ENCODE results near the gene DNAI4. TPM values are rescaled to one million over a fixed set of nuclear protein-coding genes. Genes with fewer than 3 reads are reported as not detected.

The DNAI4 gene
- total and polyA plus RNA-seq, 10 donors, result 0.78 to 8.1 (median 4.9) TPM

DNA sequence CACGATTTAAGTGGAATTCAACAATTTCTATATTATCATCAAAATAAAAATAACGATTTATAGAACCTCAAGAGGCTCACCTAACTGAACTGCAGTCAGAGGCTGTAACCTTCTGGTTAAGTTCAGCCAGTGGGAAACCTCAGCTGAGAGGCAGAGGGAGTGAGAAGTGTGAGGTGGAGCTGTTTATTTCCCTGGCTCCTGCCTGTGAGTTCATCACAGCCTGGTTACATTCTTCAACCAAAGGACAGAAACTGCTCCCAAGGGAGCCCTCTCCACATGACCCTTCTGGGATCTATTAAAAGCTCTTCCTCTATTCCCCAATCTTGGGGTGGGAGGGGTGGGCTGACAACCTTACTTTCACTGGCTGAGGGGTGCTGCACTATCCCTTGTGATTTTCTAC lies 150.2 kb downstream of the DNAI4 start:
- H3K9me3 ChIP-seq, result no peaks in the 10 kb centered on the region
- TF ChIP-seq POLR2A (IDR thresholded peaks at IDR 0.05), result no peak
- no peak for TF ChIP-seq POLR2AphosphoS5 (IDR thresholded peaks at IDR 0.05)
- TF ChIP-seq, protein P1, sequence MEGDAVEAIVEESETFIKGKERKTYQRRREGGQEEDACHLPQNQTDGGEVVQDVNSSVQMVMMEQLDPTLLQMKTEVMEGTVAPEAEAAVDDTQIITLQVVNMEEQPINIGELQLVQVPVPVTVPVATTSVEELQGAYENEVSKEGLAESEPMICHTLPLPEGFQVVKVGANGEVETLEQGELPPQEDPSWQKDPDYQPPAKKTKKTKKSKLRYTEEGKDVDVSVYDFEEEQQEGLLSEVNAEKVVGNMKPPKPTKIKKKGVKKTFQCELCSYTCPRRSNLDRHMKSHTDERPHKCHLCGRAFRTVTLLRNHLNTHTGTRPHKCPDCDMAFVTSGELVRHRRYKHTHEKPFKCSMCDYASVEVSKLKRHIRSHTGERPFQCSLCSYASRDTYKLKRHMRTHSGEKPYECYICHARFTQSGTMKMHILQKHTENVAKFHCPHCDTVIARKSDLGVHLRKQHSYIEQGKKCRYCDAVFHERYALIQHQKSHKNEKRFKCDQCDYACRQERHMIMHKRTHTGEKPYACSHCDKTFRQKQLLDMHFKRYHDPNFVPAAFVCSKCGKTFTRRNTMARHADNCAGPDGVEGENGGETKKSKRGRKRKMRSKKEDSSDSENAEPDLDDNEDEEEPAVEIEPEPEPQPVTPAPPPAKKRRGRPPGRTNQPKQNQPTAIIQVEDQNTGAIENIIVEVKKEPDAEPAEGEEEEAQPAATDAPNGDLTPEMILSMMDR (IDR thresholded peaks at IDR 0.05 in 8 of 11, conservative IDR thresholded peaks at IDR 0.05 in 3 of 11), result no peak
- intact Hi-C loops (cut with DNase I; ENCODE audit: low total_unique reads), result no loop called here
- no peaks in the 10 kb centered on the region for H3K27me3 ChIP-seq (replicated peaks in 1 of 7)
- H3K4me3 ChIP-seq, result no peak overlapping the region
- H3K36me3 ChIP-seq, result peaks cover 0 to 8% (median 0%) of the 10 kb centered on the region in 6 donors
- no peaks in the 10 kb centered on the region for H3K4me1 ChIP-seq
- WGBS, 5 donors, result 71 to 93% (median 76%) methylated on average over 2 of the region's 2 CpGs
- no peak for DNase-seq
- no peak overlapping the region for H3K27ac ChIP-seq

DNA sequence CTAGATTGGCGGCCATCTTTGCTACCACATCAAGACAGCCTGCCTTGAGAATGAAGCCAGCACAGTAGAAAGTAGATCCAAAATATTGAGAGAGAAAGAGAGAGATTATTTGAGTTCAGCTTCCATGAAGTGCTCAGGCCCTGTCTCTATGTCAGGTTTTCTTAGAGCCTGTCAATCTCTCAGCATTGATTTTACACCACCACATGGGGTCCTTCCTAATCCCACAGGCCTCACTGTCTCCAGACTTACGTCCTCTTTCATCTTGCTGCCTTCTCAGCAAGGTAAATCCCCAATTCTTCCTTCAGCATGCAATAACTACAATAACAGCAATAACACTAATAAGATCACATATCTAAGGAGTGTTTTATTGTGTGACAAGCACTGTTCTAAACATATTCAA lies 151.4 kb downstream of the DNAI4 start:
- H3K27me3 ChIP-seq (replicated peaks in 1 of 7), result no peaks in the 10 kb centered on the region
- TF ChIP-seq POLR2AphosphoS5 (IDR thresholded peaks at IDR 0.05), result no peak
- TF ChIP-seq POLR2A (IDR thresholded peaks at IDR 0.05), result no peak
- TF ChIP-seq, protein P1 (IDR thresholded peaks at IDR 0.05 in 8 of 11, conservative IDR thresholded peaks at IDR 0.05 in 3 of 11), result no peak
- intact Hi-C loops (cut with DNase I; ENCODE audit: low total_unique reads), result no loop called here
- 88 to 97% (median 95%) methylated on average over 2 of the region's 2 CpGs for WGBS, 5 donors
- no peak for DNase-seq
- no peak overlapping the region for H3K4me3 ChIP-seq
- H3K36me3 ChIP-seq, result peaks cover 0 to 8% (median 0%) of the 10 kb centered on the region in 6 donors
- no peaks in the 10 kb centered on the region for H3K9me3 ChIP-seq
- no peaks in the 10 kb centered on the region for H3K4me1 ChIP-seq
- no peak overlapping the region for H3K27ac ChIP-seq

DNA sequence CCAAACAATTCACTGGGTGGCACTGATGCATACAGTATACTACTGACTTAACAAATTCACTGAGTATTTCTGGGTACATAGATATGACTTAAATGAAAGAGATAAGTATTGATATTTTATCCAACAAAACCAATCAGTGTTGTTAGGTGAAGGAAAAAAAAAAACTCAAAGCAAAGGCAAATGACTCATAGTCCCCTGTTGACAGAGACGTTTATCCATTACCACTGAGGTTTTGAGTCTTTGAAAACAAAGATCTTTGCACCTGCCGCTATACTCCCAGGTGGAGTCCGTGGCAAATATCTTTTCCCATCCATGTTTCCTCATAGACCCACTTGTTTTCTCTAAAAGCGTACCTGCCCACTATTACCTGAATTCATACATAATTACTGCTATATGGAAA lies 154.0 kb downstream of the DNAI4 start:
- no peak for TF ChIP-seq POLR2A (IDR thresholded peaks at IDR 0.05)
- TF ChIP-seq, protein P1 (IDR thresholded peaks at IDR 0.05 in 8 of 11, conservative IDR thresholded peaks at IDR 0.05 in 3 of 11), result no peak
- no peaks in the 10 kb centered on the region for H3K27me3 ChIP-seq (replicated peaks in 1 of 7)
- H3K27ac ChIP-seq, result no peak overlapping the region
- H3K36me3 ChIP-seq, result peaks cover 0 to 8% (median 0%) of the 10 kb centered on the region in 6 donors
- no peak overlapping the region for H3K4me3 ChIP-seq
- no peak for DNase-seq
- no peaks in the 10 kb centered on the region for H3K9me3 ChIP-seq
- WGBS, 5 donors, result 82 to 89% (median 88%) methylated on average over 4 of the region's 4 CpGs
- intact Hi-C loops (cut with DNase I; ENCODE audit: low total_unique reads), result no loop called here
- no peaks in the 10 kb centered on the region for H3K4me1 ChIP-seq

DNA sequence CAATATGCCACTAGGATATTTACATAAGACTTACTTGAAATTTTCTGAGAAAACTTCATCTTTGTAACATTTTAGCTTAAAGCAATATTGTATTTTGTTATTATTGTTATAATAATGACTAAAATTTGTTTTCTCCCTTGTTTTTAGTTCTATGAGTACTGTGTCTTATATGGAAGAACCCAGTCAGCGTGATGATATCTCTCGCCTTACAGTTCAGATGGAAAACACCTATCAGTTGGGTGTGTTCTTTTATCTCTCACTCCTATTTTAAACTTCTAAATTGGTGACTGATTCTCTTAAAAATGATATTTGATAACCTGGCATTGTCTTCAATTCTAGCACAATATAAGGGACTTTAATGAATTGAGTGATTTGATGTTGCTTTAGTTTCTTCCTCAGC lies 154.4 kb downstream of the DNAI4 start:
- peaks cover 0 to 8% (median 0%) of the 10 kb centered on the region in 6 donors for H3K36me3 ChIP-seq
- H3K27me3 ChIP-seq (replicated peaks in 1 of 7), result no peaks in the 10 kb centered on the region
- H3K4me3 ChIP-seq, result no peak overlapping the region
- intact Hi-C loops (cut with DNase I; ENCODE audit: low total_unique reads), result no loop called here
- no peak for DNase-seq
- H3K27ac ChIP-seq, result no peak overlapping the region
- TF ChIP-seq POLR2A (IDR thresholded peaks at IDR 0.05) (no peak), POLR2AphosphoS5 (IDR thresholded peaks at IDR 0.05) (no peak)
- TF ChIP-seq, protein P1 (IDR thresholded peaks at IDR 0.05 in 8 of 11, conservative IDR thresholded peaks at IDR 0.05 in 3 of 11), result no peak
- H3K9me3 ChIP-seq, result no peaks in the 10 kb centered on the region
- WGBS, 5 donors, result 93 to 98% (median 97%) methylated on average over 2 of the region's 2 CpGs
- peaks cover 0 to 1% (median under 1%) of the 10 kb centered on the region in 6 donors for H3K4me1 ChIP-seq

All from spleen (tissue), 11 donors.